H1 (cell line): ENCODE measurements around the gene SHC1. TPM values are rescaled to one million over a fixed set of nuclear protein-coding genes. Genes with fewer than 3 reads are reported as not detected.
A peak's percentile ranks its signal among the peaks of the same experiment; 100 is the strongest.

Source experiments
- ASH2L ChIP-seq: fragments of 200-600, 300-600 bp; sonication (generic); IDR thresholded peaks from one replicate; pipeline ENCODE4 v1.7.1; 2017; ENCODE audit warnings: low read length
- CBX8 ChIP-seq: fragments of 300-800, 300-1000 bp; sonication (generic); IDR thresholded peaks from 2 replicates; pipeline ENCODE4 v1.7.1; 2016; ENCODE audit warnings: low read depth, low read length, borderline replicate concordance
- CEBPB ChIP-seq: IDR thresholded peaks from 2 replicates; pipeline ENCODE4 v1.6.1; 2012; ENCODE audit warnings: low read depth, low read length
- CTBP2 ChIP-seq: IDR thresholded peaks from 2 replicates; pipeline ENCODE4 v1.7.0; 2011; ENCODE audit warnings: borderline replicate concordance, mild to moderate bottlenecking, moderate library complexity, mixed read lengths, low read length; ENCODE audit not compliant: insufficient read depth, insufficient read length
- HDAC2 ChIP-seq, 2 experiments: fragments of 300-600 bp in 1 of 2; sonication (generic) in 1 of 2; IDR thresholded peaks; 2 replicates each; pipeline ENCODE4 v1.6.1; 2011 to 2012; ENCODE audit warnings: low read depth in 2 of 2, low read length in 2 of 2, mild to moderate bottlenecking in 2 of 2, moderate library complexity in 2 of 2, borderline replicate concordance in 1 of 2, inconsistent platforms in 1 of 2
- JUN ChIP-seq: IDR thresholded peaks from 2 replicates; pipeline ENCODE4 v1.6.1; 2011; ENCODE audit warnings: low read depth, mild to moderate bottlenecking, improper control_type of control experiment, low read length
- KDM4A ChIP-seq: IDR thresholded peaks from one replicate; pipeline ENCODE4 v1.7.1; 2012; ENCODE audit warnings: low read depth, mild to moderate bottlenecking, moderate library complexity, low read length, inconsistent platforms; ENCODE audit not compliant: severe bottlenecking
- KDM5A ChIP-seq: fragments of 200-600 bp; IDR thresholded peaks from 2 replicates; pipeline ENCODE4 v1.7.1; 2012; ENCODE audit warnings: mild to moderate bottlenecking, low read length, inconsistent platforms, mixed read lengths
- MAFK ChIP-seq: IDR thresholded peaks from 2 replicates; pipeline ENCODE4 v1.6.1; 2012; ENCODE audit warnings: low read depth, mild to moderate bottlenecking, improper control_type of control experiment, low read length
- POLR2A ChIP-seq, 2 experiments: IDR thresholded peaks; 1 replicate in 1 of 2; 2 replicates in 1 of 2; pipeline ENCODE4 v1.6.1; 2011; ENCODE audit warnings: low read depth in 2 of 2, low read length in 2 of 2, mild to moderate bottlenecking in 2 of 2; ENCODE audit errors: control extremely low read depth in 1 of 2
- RBBP5 ChIP-seq: IDR thresholded peaks from 2 replicates; pipeline ENCODE4 v1.7.1; 2012; ENCODE audit warnings: low read depth, mild to moderate bottlenecking, inconsistent platforms, low read length, moderate library complexity, borderline replicate concordance
- RXRA ChIP-seq: IDR thresholded peaks from 2 replicates; pipeline ENCODE4 v1.6.1; 2011; ENCODE audit warnings: low read depth, mild to moderate bottlenecking, low read length, moderate library complexity; ENCODE audit not compliant: insufficient read depth
- SAP30 ChIP-seq: fragments of 300-600 bp; sonication (generic); IDR thresholded peaks from 2 replicates; pipeline ENCODE4 v1.7.1; 2012; ENCODE audit warnings: low read length, moderate library complexity, mild to moderate bottlenecking, inconsistent platforms; ENCODE audit not compliant: insufficient read depth, insufficient replicate concordance
- SIN3A ChIP-seq, 2 experiments: IDR thresholded peaks in 1 of 2; conservative IDR thresholded peaks in 1 of 2; 2 replicates each; pipeline ENCODE4 v1.6.1; 2011 to 2012; ENCODE audit warnings: low read length in 2 of 2, improper control_type of control experiment in 1 of 2, low read depth in 1 of 2, mild to moderate bottlenecking in 1 of 2
- SIRT6 ChIP-seq: IDR thresholded peaks from one replicate; pipeline ENCODE4 v1.7.1; 2012; ENCODE audit warnings: low read length, inconsistent platforms
- SP2 ChIP-seq: IDR thresholded peaks from 2 replicates; pipeline ENCODE4 v1.6.1; 2012; ENCODE audit warnings: mild to moderate bottlenecking, low read length, inconsistent platforms
- SRF ChIP-seq: IDR thresholded peaks from 2 replicates; pipeline ENCODE4 v1.6.1; 2011; ENCODE audit warnings: mild to moderate bottlenecking, low read depth, low read length, moderate library complexity
- SUZ12 ChIP-seq: fragments of 200-600 bp; sonication (generic); IDR thresholded peaks from 2 replicates; pipeline ENCODE4 v1.6.1; 2012; ENCODE audit warnings: mild to moderate bottlenecking, inconsistent platforms, low read length, moderate library complexity, mixed read lengths
- TAF1 ChIP-seq: IDR thresholded peaks from 2 replicates; pipeline ENCODE4 v1.6.1; 2011; ENCODE audit warnings: mild to moderate bottlenecking, low read depth, low read length
- TAF7 ChIP-seq: optimal IDR thresholded peaks from 2 replicates; pipeline ENCODE3; 2011; ENCODE audit warnings: low read depth, mild to moderate bottlenecking, inconsistent platforms, low read length, moderate library complexity, borderline replicate concordance
- TBP ChIP-seq: IDR thresholded peaks from 2 replicates; pipeline ENCODE4 v1.6.1; 2011; ENCODE audit warnings: low read depth, low read length, improper control_type of control experiment
- YY1 ChIP-seq: IDR thresholded peaks from 2 replicates; pipeline ENCODE4 v1.6.1; 2011; ENCODE audit warnings: low read depth, mild to moderate bottlenecking, low read length
- polyA plus RNA-seq, 7 experiments: library from polyadenylated mRNA; depleted of rRNA in 3 of 7; stranded (reverse) in 5 of 7; unstranded in 2 of 7; fragments of >200 nt in 5 of 7; fragments of 200-250 nt in 2 of 7; gene quantifications; 1 replicate in 5 of 7; 2 replicates in 1 of 7; 4 replicates in 1 of 7; pipeline versions ENCODE4 v1.2.1 to v1.2.3, GENCODE V29; 2011 to 2013; ENCODE audit warnings: missing spikeins in 2 of 7, mixed read lengths in 2 of 7
- total RNA-seq: library from RNA; stranded (reverse); fragmentation: NEBNext Ultra II Directional; extraction: Animal tissue kit (Norgen Biotek cat#: 25700); gene quantifications from 2 replicates; pipeline ENCODE4 v1.2.1, GENCODE V29; 2021
- TF ChIP-seq, protein P1 (sequence below): IDR thresholded peaks from 2 replicates; pipeline ENCODE4 v1.6.1; 2011; ENCODE audit warnings: low read length, improper control_type of control experiment

The SHC1 gene
- total and polyA plus RNA-seq, 2 of the 8 experiments (the other 6 are each of a cell fraction or from before 2014, with no cell fraction given): 177 to 212 TPM

DNA sequence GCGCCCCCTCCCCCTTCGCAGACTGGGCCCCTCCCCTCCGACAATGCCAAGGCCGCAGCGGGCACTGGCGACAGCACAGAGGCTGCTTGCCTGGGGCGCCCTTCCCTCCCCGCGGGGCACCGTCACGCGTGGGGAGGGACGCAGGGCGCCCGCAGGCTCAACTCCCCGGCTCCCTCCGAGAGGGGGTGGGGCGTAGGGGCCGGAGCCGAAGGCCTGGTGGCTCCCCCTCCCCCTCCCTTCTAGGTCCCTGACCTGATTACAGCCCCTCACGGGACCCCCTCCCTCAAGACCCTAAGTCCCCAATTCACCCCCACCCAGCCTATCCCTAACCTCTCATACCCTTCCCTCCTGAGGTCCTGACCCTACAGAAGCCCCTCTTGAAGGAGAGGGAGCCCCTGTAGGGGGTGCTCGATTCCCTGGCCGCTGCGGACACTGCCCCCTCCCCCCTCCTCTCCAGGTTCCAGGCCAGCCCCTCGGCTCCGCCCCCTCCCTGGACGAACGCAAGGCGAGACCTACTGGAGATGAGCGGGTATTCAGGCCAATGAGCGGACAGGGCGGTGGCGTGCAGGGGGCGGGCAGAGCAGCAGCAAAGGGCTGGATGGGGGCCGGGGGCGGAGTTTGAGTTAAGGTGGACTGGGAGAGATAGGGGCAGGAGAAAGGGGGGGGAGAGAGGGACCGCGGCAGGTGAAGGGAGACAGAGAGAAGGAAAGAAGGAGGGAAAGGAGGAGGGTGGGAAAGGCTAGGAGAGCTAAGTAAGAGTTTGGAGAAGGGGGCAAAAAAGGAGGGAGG, 31.3 kb upstream of the SHC1 start (continued):
- TF ChIP-seq RXRA (0 out of 2 replicates have a peak, but pooled peaks have one; percentile 8), CTBP2 (peak; percentile 21), SIRT6 (no peak), ASH2L (no peak), YY1 (no peak), SIN3A (conservative IDR thresholded peaks at IDR 0.05 in 1 of 2, IDR thresholded peaks at IDR 0.05 in 1 of 2; ENCODE audit: low read depth in 1 of 2, low read length in 2 of 2) (peak in 1 of 2 experiments; percentile 71; a peak in 2 of 4 replicates), HDAC2 (IDR thresholded peaks at IDR 0.05; ENCODE audit: borderline replicate concordance in 1 of 2, low read depth in 2 of 2, low read length in 2 of 2) (peak in 1 of 2 experiments; percentile 44; a peak in 1 of 4 replicates), MAFK (no peak), TAF1 (no peak), RBBP5 (no peak), CEBPB (no peak), SP2 (peak; percentile 56), CBX8 (no peak), TBP (no peak), POLR2A (IDR thresholded peaks at IDR 0.05; ENCODE audit: control extremely low read depth in 1 of 2, low read depth in 2 of 2, low read length in 2 of 2) (no peak), SAP30 (no peak), KDM4A (no peak), SUZ12 (no peak), KDM5A (no peak), TAF7 (no peak), JUN (no peak), SRF (no peak)
- TF ChIP-seq, protein P1, sequence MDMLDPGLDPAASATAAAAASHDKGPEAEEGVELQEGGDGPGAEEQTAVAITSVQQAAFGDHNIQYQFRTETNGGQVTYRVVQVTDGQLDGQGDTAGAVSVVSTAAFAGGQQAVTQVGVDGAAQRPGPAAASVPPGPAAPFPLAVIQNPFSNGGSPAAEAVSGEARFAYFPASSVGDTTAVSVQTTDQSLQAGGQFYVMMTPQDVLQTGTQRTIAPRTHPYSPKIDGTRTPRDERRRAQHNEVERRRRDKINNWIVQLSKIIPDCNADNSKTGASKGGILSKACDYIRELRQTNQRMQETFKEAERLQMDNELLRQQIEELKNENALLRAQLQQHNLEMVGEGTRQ: no peak
